SU-DHL-6 (cell line): ENCODE results near the gene PLCH1.

Experiments
- CTCF ChIP-seq: fragments of 200-600 bp; sonication (generic); IDR thresholded peaks from one replicate; pipeline ENCODE4 v1.5.1; 2017; ENCODE audit warnings: antibody characterized with exemption, mild to moderate bottlenecking, low read length, moderate library complexity; ENCODE audit not compliant: insufficient read depth, poor library complexity, severe bottlenecking
- EZH2phosphoT487 ChIP-seq: fragments of 200-600 bp; sonication (generic), shearing (Covaris generic); conservative IDR thresholded peaks from 2 replicates; pipeline ENCODE4 v1.6.1; 2018; ENCODE audit warnings: mild to moderate bottlenecking, antibody characterized with exemption, low read length, moderate library complexity, mixed read lengths

- TF ChIP-seq CTCF = no peak
- no peak for TF ChIP-seq EZH2phosphoT487
Observed at GRCh38 chr3:155520463-155520862, 224.4 kb downstream of the PLCH1 start.
